Stimulated activated CD8-positive, alpha-beta memory T cell treated with anti-CD3 and anti-CD28 coated beads, Interleukin-2, amount 100 ng/mL, for 1 hour (primary cell): ENCODE results near the gene TFAP2A.

ENCODE experiments used
- DNase-seq, 2 donors: peaks; one replicate each; pipeline ENCODE4 v3.0.0-alpha.2; 2020; ENCODE audit warnings: low read depth in 2 of 2

The TFAP2A gene

GRCh38 chr6:10414756-10415616, at the start of gene TFAP2A:
TSS of gene TFAP2A (minus strand) at chr6:10415074. CDS start at chr6:10414991, 83 bp downstream.
- no peak for DNase-seq

DNA sequence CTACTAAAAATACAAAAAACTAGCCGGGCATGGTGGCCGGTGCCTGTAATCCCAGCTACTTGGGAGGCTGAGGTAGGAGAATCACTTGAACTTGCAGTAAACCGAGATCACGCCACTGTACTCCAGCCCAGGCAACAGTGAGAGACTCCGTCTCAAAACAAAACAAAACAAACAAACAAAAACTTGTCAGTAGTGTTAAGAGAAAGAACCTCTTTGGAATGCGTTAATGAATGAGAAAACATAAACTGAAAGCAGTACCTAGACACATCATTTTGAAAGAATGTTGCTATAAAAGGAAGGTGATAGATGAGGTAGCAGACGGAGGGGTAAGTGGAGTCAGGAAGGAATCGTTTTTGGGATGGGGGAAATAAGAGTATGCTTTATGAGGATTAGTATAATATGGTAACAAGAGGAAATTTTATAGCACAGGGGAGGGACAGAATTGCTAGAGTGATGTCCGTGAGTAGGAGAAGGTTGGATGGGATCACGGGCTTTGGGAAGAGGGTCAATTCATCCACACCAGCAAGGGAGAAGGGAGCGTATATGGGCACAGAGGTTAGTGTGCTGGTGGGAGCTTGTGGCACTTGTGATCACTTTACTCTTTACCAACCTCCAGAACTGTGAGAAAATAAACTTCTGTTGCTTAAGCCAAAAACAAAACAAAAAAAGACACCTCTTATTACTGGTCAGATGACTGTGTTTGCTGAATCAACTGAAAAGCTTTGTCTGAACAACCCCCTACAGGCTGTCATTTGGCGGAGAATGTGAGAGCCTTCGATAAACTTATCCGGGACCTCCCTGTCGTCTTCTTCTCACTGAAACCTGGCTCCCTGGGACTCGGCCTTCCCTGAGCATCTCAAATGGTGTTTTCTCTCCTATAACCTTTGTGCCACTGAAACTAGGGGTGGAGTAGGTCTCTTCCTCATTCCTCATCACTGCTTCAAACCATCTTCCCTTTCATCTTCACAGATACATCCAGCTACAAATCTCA, 48.9 kb upstream of the TFAP2A start:
- no peak for DNase-seq

GRCh38 chr6:10463040-10463439, 48.2 kb upstream of the TFAP2A start:
- DNase-seq, result no peak

DNA sequence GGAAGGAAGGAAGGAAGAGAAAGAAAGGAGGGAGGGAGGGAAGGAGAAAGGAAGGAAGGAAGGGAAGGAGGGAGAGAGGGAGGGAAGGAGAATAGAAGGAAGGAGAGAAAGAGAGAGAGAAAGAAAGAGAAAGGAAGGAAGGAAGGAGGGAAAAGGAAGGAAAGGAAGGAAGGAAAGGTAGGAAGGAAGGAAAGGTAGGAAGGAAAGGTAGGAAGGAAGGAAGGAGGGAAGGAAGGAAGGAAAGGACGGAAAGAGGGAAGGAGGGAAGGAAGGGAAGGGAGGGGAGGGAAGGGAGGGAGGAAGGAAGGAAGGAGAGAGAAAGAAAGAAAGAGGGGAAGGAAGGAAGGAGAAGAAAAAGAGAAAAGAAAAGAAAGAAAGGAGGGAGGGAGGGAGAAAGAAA, 47.0 kb upstream of the TFAP2A start:
- no peak for DNase-seq

- DNase-seq, result no peak
Measured at GRCh38 chr6:10460096-10460495, 45.2 kb upstream of the TFAP2A start.

GRCh38 chr6:10458287-10458686, 43.4 kb upstream of the TFAP2A start:
- no peak for DNase-seq

DNA sequence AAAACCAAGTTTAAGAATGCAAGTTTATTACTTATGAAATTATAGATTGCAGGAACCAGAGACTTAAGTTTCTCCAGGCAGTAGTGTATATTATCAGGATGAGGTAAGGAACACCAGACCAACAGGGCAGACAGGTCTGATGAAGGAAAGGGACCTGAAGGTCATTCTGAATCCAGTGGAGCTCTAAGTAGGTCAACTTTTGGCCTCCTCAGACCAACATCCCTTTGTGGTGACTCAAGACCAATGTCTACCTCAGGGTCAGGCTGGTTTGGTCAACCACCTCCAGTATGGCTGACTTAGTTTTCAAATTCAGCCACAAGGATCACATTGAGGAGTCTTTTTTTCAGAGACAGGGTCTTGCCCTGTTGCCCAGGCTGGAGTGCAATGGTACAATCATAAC, 38.7 kb upstream of the TFAP2A start:
- DNase-seq, result no peak

DNA sequence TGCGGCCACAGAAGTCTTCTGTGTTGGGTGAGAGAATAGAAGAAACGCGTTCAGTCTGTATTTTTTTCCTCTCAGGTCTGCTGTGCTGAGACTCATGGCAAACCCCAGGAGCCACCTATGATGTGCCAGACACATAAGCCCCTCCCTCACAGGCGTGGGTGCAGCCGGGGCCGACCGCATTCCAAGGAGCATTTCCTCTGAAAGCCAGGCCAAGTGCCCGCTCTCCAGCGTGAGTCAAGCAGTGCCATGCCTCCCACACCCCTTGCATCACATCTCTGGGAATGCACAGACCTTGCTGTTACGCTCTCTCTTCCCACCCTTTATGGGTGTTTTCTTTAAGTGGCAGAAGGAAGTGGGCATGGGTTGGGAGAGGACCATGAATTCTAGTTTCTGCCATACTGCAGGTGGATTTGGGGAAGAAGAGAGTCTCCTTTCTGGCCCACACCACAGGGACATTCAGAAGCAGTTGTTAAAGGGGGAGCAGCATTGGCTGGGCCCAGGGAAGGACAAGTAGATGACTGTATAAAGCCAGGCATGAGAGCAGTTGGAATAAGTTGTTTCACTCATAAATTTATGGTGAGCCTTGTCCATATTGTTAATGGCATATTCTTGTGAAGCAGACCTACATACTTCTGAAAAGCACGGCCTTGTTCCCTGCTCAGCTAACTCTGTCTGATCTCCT, 37.1 kb upstream of the TFAP2A start:
- DNase-seq, result no peak

DNA sequence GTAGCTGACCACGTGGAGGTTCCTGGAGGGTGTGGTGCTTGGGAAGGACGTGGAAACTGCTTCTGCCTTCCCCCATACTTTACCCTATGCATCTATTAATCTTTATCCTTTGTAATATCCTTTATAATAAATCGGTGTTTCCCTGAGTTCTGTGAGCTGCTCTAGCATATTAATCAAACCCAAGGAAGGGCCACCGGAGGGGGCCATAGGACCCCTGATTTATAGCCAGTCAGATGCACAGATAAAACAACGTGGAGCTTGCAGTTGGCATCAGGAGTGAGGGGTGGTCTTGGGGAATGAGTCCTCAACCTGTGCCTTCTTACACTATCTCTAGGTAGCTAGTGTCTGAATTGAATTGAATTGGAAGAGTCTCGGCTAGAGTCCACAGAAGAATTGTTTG, 36.5 kb upstream of the TFAP2A start:
- no peak for DNase-seq

DNA sequence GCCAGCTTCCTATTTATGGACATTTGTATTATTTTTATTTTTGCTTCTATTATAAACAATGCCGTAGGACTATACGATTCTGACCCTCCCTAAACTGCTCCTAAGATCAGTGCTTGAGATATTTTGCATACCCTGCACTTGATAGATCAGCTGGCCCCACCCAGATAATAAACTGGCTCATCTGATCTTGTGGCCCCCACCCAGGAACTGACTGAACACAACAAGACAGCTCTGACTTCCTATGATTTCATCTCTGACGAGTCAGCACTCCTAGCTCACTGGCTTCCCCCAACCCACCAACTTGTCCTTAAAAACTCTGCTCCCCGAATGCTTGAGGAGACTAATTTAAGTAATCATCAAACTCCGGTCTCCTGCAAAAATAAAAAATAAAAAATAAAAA, 34.9 kb upstream of the TFAP2A start:
- DNase-seq, result no peak

DNA sequence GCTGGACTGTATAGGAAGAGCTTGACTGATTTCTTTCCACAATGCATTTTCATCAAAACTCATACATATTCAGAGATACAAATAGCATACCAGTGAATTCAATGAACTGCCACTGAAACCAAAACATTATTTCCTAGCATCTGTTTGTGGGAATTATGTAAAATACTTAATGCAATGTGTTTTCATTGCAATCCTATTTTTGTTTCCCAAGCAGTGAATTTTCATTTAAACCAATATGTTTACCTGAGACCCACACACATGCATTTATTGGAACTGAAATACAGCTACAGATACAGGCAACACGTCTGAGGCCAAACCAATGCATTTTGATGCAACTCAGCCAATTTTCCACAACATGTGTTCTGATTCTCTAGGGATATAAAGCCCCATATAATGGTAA, 33.2 kb upstream of the TFAP2A start:
- no peak for DNase-seq

- DNase-seq, result no peak
Measured at GRCh38 chr6:10446548-10446947, 31.7 kb upstream of the TFAP2A start.

GRCh38 chr6:10441655-10442009, 26.8 kb upstream of the TFAP2A start:
- no peak for DNase-seq

DNA sequence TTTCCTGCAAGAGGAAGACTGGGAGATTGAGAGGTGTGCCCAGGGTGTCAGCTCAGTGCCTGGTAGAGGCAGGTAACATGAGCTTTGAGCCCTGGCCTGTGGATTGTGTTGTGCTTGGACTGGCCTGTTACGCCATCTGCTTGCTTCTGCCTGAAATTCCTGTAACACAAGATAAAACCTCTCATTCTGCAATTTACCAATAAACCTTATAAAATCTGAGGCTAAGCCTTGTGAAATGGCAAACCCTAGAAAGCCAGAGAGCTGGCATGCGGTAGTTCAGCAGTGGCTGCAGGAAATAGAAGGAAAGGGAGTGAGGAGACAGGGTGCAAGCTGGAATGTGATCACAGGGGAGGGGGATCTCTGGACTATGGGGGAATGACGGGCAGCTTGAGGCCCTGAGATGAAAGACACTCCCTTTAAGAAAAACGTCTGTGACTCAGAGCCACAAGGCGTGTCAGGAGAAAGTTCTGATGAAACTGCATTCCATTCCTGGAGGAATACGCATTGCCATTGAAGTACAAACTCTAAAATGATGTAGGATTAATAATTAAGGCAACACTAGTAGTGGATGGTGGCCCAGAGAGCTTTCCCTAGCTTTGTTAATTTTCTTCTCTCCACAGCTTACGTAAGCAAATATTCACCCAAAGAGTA, 26.3 kb upstream of the TFAP2A start:
- DNase-seq, result no peak

DNA sequence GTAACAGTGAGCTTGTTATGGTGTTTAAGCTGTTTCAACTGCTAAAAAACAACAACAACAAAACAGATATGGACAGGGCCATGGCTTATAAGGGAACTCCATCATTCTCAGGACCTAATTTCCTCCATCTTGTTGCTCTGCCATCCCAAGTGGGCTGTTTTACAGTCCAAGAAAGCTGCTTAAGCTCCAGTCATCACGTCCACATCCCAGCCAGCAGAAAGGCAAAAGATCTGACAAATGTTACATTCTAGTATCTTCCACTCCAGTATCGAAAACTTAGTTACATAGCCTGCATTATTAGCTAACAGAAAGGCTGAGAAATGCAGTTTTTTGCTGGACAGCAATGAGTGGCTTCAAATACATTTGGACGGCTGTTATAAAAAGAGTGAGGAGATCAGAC, 23.0 kb upstream of the TFAP2A start:
- no peak for DNase-seq

DNA sequence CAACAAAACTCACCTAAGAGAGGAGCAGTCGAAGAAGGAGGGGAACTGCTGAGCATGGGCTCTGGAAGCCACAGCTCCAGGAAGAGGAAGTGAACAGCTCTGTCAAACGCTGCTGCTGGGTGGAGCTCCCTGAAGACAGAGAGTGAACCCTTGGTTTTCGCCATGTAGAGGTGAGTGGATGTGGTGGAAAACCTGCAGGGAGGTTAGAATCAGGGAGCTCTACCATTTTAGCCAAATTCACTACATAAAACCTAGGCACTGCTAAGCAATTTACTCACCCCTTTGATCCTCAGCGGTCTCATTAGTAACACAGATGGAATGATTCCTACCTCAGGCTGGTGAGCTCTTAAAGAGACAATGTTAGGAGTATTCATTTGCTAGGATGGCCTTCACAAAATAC, 19.4 kb upstream of the TFAP2A start:
- no peak for DNase-seq

- no peak for DNase-seq
Measured at GRCh38 chr6:10433322-10433721, 18.4 kb upstream of the TFAP2A start.

DNA sequence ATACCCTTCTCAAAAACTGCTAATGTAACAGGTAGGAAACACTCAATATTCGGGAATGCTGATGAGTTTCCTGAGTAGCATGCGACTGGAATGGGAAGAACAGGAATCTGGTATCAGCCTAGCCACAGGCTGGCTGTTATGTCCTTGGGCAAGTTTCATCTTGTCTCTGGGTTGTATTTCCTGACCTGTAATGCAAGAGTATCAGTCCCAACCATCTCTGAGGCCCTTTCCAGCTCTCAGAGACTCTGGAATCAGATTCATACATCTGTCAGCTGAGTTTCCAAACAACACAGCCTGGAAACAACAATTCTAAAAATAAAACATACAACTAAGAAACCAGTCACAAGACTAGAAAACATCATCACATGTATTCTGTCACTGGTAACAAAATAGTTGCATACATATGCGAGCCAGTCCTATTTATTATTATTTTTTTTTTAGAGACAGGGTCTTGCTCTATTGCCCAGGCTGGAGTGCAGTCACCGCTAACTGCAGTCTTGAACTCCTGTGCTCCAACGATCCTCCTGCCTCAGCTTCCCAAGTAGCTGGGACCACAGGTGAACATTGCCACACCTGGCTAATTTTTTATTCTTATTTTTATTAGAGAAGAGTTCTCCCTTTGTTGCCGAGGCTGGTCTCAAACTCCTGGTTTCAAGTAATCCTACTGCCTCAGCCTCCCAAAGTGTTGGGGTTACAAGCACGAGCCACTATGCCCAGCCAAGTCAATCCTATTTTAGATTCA, 16.7 kb upstream of the TFAP2A start:
- DNase-seq, result no peak

GRCh38 chr6:10429638-10430427, 15.0 kb upstream of the TFAP2A start:
- DNase-seq, result no peak

DNA sequence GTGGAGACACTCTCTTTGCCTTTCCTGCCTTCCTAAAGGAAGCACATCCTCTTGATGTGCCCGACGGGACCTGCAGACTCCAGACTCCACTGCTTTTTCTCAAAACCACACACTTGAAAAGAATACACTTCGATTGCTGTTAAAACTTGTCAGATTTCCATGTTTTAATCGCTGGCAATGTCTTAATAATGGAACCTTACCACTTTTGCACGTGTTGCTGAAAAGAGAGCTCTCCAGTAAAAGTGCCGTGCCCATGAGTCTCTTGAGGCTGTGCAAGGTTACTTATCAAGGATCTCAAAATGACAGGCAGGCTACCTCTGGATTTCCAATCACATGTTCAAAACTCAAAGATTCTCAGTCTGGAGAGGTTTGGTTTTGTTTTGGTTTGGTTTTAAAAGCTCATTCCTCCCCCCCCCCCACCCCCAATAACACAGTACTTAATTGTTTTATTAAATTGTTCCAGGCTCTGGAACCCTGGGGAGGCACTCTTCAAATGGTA, 12.0 kb upstream of the TFAP2A start:
- no peak for DNase-seq
